ENCODE results near the gene ZNF827.

Gene ZNF827

DNA sequence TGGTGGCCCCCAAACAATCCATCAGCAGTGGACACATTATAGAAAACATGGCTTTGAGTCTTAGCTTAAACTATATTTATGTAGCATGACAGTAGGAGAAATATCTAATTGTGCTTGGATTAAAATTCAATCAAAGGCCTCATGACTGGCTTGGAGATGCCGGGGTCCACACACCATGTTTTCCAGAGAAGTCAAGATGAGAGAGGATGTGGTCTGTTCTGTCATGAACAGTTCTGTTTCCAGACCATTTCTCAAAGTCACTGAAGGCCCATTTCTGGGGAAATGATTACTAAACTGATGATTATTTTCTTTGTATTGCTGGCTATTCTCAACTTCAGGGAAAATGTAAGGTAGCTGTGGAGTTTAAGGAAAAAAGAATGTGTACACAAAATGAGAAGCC, 182.4 kb downstream of the ZNF827 start:
- in situ Hi-C loops (cut with MboI; ENCODE audit: low pct_unique_long_range_greater_than_20kb, low sequenced_read_pairs, unreplicated experiment): no loop called here
- no peak for DNase-seq (ENCODE audit: low spot score)
- TF ChIP-seq, protein P1, sequence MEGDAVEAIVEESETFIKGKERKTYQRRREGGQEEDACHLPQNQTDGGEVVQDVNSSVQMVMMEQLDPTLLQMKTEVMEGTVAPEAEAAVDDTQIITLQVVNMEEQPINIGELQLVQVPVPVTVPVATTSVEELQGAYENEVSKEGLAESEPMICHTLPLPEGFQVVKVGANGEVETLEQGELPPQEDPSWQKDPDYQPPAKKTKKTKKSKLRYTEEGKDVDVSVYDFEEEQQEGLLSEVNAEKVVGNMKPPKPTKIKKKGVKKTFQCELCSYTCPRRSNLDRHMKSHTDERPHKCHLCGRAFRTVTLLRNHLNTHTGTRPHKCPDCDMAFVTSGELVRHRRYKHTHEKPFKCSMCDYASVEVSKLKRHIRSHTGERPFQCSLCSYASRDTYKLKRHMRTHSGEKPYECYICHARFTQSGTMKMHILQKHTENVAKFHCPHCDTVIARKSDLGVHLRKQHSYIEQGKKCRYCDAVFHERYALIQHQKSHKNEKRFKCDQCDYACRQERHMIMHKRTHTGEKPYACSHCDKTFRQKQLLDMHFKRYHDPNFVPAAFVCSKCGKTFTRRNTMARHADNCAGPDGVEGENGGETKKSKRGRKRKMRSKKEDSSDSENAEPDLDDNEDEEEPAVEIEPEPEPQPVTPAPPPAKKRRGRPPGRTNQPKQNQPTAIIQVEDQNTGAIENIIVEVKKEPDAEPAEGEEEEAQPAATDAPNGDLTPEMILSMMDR (IDR thresholded peaks at IDR 0.05; ENCODE audit: extremely low read depth, insufficient read depth, missing control alignments): no peak

- TF ChIP-seq, protein P1 (IDR thresholded peaks at IDR 0.05; ENCODE audit: extremely low read depth, insufficient read depth, missing control alignments): no peak
- no peak for DNase-seq (ENCODE audit: low spot score)
- in situ Hi-C loops (cut with MboI; ENCODE audit: low pct_unique_long_range_greater_than_20kb, low sequenced_read_pairs, unreplicated experiment): no loop called here
Observed at GRCh38 chr4:145755802-145756201, 182.8 kb downstream of the ZNF827 start.

GRCh38 chr4:145743641-145744040, 195.0 kb downstream of the ZNF827 start:
- in situ Hi-C loops (cut with MboI; ENCODE audit: low pct_unique_long_range_greater_than_20kb, low sequenced_read_pairs, unreplicated experiment): no loop called here
- TF ChIP-seq, protein P1 (IDR thresholded peaks at IDR 0.05; ENCODE audit: extremely low read depth, insufficient read depth, missing control alignments): no peak
- no peak for DNase-seq (ENCODE audit: low spot score)

GRCh38 chr4:145740806-145741205, 197.8 kb downstream of the ZNF827 start:
- TF ChIP-seq, protein P1 (IDR thresholded peaks at IDR 0.05; ENCODE audit: extremely low read depth, insufficient read depth, missing control alignments): no peak
- in situ Hi-C loops (cut with MboI; ENCODE audit: low pct_unique_long_range_greater_than_20kb, low sequenced_read_pairs, unreplicated experiment): no loop called here
- DNase-seq (ENCODE audit: low spot score): no peak

DNA sequence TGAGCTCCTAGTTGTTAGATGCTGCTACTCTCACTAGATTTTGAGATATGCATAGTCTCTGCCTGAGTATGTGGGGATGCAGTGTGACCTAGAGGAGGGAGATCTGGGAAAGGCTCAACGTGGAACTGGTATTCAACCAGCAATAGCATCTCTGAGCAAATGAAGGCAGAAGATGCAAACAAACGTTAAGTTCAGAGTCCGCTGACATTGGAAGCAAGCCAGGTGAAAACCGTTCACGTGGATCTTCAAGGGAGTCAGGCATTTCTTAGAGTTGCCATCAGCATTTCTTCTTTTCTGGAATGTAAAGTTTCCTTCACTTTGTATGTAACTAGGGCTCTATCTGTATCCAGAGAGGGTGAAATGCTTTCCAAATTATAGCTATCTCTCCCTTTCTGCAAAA, 198.8 kb downstream of the ZNF827 start:
- no peak for DNase-seq (ENCODE audit: low spot score)
- TF ChIP-seq, protein P1 (IDR thresholded peaks at IDR 0.05; ENCODE audit: extremely low read depth, insufficient read depth, missing control alignments): no peak
- in situ Hi-C loops (cut with MboI; ENCODE audit: low pct_unique_long_range_greater_than_20kb, low sequenced_read_pairs, unreplicated experiment): no loop called here

- TF ChIP-seq, protein P1 (IDR thresholded peaks at IDR 0.05; ENCODE audit: extremely low read depth, insufficient read depth, missing control alignments): no peak
- in situ Hi-C loops (cut with MboI; ENCODE audit: low pct_unique_long_range_greater_than_20kb, low sequenced_read_pairs, unreplicated experiment): no loop called here
- no peak for DNase-seq (ENCODE audit: low spot score)
Observed at GRCh38 chr4:145736241-145736831, 202.3 kb downstream of the ZNF827 start.
